GM19452 (cell line): ENCODE measurements around the gene COL9A3.
"Not testable (repeated sequence)": the region's sequence is repeated elsewhere in the genome, so short reads cannot be mapped to it uniquely, and the experiment has no call there.

Source experiments
- ATAC-seq: cut with Tn5 transposase; IDR thresholded peaks from one replicate; pipeline ENCODE4 v1.9.1; 2021; ENCODE audit not compliant: unreplicated experiment

COL9A3 gene

GRCh38 chr20:62832951-62833391 lies 16.1 kb downstream of the COL9A3 start:
- ATAC-seq = no peak

GRCh38 chr20:62834967-62835730 lies 18.3 kb downstream of the COL9A3 start:
- no peak for ATAC-seq

- no peak for ATAC-seq
Measured at GRCh38 chr20:62835931-62836861, 19.3 kb downstream of the COL9A3 start.

DNA sequence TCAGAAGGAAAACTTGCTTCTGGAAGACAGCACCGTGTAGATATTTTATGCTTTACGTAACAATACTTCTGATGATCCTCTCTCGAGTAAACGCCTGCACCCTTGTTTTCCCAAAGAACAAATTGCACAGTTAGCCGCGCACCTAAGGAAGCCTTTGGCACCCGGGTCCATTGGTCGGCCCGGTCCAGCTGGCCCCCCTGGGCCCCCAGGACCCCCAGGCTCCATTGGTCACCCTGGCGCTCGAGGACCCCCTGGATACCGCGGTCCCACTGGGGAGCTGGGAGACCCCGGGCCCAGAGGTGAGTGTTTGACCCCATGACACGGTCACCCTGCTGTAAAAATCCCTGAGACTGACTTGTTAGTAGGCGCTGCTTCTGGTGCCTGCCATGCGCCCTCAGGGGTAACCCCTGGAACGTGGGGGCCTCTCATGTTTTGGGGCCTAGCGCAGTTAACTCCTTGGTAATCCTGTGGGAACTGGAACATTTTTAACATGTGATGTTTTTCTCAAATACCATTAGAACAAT lies 20.2 kb downstream of the COL9A3 start:
- no peak for ATAC-seq

DNA sequence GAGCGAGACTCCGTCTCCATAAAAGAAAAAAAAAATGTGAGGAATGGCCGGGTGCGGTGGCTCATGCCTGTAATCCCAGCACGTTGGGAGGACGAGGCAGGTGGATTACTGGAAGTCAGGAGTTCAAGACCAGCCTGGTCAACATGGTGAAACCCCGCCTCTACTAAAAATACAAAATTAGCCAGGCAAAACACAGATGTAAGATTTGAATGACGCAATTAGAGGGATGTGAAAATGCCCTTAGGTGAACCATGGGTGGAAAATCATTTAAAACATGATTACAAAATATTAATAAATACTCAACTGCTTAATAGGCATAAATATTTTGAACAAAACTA lies 20.9 kb downstream of the COL9A3 start:
- ATAC-seq = no peak

GRCh38 chr20:62838128-62838891 lies 21.5 kb downstream of the COL9A3 start:
- ATAC-seq = peak; percentile 75

DNA sequence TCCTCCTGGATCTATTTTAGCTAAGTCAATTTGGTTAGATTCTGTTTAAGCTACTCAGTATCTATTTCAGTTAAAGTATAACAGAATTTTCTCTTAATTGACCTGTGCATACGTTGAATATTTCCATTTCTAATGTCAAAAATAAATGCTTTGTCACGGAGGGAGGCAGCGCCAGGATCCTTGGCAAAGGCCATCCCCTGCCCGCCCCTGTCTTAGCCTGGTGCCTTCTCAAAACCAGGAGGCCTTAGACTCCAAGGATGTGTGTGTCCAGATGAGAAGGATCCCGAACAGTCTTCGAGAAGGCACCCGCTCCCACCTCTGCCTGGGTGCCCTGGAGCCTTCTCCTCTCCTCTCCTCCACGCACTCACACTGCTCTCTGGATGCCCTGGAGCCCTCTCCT lies 22.4 kb downstream of the COL9A3 start:
- no peak for ATAC-seq

GRCh38 chr20:62839816-62840215 lies 23.0 kb downstream of the COL9A3 start:
- ATAC-seq = no peak

DNA sequence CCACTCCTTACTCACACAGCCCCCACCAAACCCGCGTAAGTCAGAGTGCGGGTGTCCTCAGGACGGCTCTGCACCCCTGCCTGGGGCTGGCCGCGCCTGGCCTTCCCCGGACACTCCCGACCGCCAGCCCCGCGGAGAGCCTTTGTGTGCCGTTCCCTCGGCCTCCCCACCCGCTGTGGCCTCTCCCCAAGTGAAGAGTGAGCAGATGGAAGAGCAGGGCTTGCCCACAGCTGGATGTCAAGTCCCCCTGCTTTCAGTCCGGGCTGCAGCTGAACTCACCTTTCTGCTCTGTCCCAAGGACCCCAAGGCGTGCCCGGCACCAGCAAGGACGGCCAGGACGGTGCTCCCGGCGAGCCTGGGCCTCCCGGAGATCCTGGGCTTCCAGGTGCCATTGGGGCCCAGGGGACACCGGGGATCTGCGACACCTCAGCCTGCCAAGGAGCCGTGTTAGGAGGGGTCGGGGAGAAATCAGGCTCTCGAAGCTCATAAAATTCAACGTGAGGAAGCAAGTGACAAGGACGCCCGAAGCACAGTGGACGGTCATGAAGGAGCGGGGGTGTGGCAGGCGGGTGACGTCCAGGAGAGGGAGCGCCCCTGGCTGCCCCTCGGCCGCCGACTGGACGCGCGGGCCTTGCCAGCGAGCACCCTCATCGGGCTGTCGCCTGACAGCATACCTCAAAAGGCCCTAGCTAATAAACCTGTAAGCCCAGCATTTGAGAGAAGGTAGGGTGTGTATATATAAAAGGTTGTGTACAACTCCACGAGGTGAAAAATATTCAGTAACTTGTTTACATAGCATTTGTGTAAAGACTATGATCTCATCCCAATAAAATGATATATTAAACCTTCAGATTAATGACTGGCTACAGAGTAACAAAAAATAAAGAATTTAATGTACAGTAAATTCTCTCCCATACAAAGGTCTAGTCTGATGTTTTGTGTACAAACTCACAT lies 23.7 kb downstream of the COL9A3 start:
- no peak for ATAC-seq

- ATAC-seq = no peak
Measured at GRCh38 chr20:62841705-62842212, 24.9 kb downstream of the COL9A3 start.

GRCh38 chr20:62843656-62844055 lies 26.8 kb downstream of the COL9A3 start:
- no peak for ATAC-seq

DNA sequence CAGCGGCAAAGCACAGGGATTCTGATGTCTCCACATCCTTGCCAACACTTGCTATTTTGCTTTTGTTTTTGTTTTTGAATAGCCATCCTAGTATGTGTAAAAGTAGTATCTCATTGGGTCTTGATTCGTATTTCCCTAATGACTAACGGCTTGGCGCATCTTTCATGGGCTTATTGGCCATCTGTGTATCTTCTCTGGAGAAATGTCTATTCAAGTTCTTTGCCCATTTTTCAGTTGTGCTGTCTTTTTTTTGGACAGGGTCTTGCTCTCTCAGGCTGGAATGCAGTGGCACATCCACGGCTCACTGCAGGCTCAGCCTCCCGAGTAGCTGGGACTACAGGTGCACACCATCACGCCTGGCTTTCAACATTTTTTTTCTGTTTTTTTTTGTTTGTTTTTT lies 27.3 kb downstream of the COL9A3 start:
- ATAC-seq = no peak

DNA sequence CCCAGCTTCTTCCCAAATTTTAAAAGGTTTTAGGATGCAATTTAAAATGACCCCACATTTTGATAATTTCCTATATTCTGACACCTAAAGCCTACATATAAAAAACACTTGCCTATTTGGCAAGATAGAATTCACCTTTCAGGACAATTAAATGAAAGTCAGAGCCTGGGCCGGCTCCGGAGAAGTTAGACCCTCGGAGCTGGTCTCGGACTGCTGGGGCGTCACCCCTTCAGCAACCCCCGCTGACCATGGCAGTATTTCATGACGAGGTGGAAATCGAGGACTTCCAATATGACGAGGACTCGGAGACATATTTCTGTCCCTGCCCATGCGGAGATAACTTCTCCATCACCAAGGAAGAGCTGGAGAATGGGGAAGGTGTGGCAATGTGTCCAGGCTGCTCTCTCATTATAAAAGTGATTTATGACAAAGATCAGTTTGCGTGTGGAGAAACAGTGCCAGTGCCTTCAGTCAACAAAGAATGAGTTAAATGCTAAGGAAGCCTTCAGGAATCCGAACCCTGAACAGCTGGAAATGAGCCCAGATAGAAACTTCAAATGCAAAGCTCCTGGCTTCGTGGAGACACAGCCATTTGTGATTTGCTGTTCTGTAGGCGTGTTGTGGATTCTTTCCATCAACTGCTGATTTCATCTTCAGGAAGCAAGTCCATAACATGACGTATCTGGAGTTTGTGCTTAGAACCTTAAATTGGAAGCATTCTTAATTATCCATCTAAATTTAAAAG lies 28.7 kb downstream of the COL9A3 start:
- ATAC-seq = no peak

DNA sequence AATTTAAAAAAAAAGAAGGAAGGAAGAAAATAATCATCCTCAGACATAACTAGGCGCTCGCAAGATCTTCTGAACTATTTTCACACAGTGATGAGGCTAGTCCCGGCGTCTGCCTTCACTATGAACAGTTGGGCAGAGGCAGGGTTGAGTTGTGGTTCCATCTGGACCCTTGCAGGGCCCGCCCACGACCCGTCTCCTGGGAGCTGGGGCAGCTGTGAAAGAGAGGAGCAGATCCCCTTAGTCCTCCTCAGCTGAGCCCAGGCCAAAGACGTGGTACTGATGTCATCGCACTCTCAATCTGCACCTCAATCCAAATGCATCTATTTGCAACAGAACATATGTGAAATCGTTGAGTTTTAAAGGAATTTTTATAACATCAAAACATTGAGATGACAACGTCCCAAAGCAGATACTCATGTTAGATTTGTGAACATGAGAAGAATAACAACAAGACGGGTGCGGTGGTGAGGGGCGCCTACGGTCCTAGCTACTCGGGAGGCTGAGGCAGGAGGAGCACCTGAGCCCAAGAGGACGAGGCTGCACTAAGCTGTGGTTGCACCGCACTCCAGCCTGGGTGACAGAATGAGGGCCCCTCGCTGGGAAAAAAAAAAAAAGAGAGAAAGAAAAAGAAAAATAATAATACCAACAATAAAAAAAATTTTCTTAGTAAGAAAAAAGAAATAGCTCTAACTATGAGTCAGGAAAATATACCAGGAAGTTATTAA lies 29.5 kb downstream of the COL9A3 start:
- ATAC-seq = no peak

- ATAC-seq = not testable (repeated sequence)
Measured at GRCh38 chr20:62848917-62849316, 32.1 kb downstream of the COL9A3 start.

- ATAC-seq = no peak
Measured at GRCh38 chr20:62849431-62849830, 32.6 kb downstream of the COL9A3 start.

- ATAC-seq = no peak
Measured at GRCh38 chr20:62850333-62850974, 33.6 kb downstream of the COL9A3 start.

GRCh38 chr20:62852196-62852595 lies 35.3 kb downstream of the COL9A3 start:
- ATAC-seq = no peak
